SK-N-SH (cell line): ENCODE data around the gene ATF5. TPM values are rescaled to one million over a fixed set of nuclear protein-coding genes. Genes with fewer than 3 reads are reported as not detected.
"Not testable (repeated sequence)": the region's sequence is repeated elsewhere in the genome, so short reads cannot be mapped to it uniquely, and the experiment has no call there.

Experiments used
- CTCF ChIA-PET: fragments of 300-600, 350-600 bp; formaldehyde crosslinking; extraction: SDS; loops from one replicate; lab custom pipeline; 2021; lab: Yijun Ruan, JAX
- POLR2A ChIA-PET: fragments of 350-600 bp; sonication (Branson Sonifier 250); formaldehyde crosslinking; extraction: SDS; loops from one replicate; lab custom pipeline; 2020; ENCODE audit warnings: antibody characterized with exemption, inconsistent platforms; lab: Yijun Ruan, JAX
- DNase-seq: peaks from one replicate; pipeline ENCODE4 v3.0.0; 2012
- H2AFZ ChIP-seq: fragments of 200-600 bp; sonication (generic); 2 replicates; pipeline ENCODE4 v1.8.1; 2016; ENCODE audit warnings: antibody characterized with exemption, mild to moderate bottlenecking, low read depth
- H3F3A ChIP-seq: fragments of 200-600 bp; sonication (generic); replicated peaks from 2 replicates; pipeline ENCODE3; 2016; ENCODE audit warnings: antibody characterized with exemption, mild to moderate bottlenecking; ENCODE audit not compliant: insufficient read depth
- H3K27ac ChIP-seq, 2 experiments: fragments of 200-500 bp in 1 of 2; fragments of 200-600 bp in 1 of 2; sonication (Bioruptor generic) in 1 of 2; sonication (generic), shearing (Covaris generic) in 1 of 2; 2 replicates each; pipeline versions ENCODE4 v1.5.1 to v1.6.1; 2014 to 2016; ENCODE audit warnings: low read depth in 2 of 2, inconsistent platforms in 1 of 2, low read length in 1 of 2, mild to moderate bottlenecking in 1 of 2, mixed read lengths in 1 of 2
- H3K27me3 ChIP-seq: fragments of 200-600 bp; sonication (generic), shearing (Covaris generic); 2 replicates; pipeline ENCODE4 v1.6.1; 2016; ENCODE audit warnings: mixed run types; ENCODE audit not compliant: insufficient read depth
- H3K36me3 ChIP-seq, 2 experiments: fragments of 200-500 bp in 1 of 2; fragments of 200-600 bp in 1 of 2; sonication (Bioruptor generic) in 1 of 2; sonication (generic) in 1 of 2; replicated peaks in 1 of 2; 2 replicates each; pipeline versions ENCODE3 to v1.5.1; 2014 to 2016; ENCODE audit warnings: low read length in 1 of 2, mild to moderate bottlenecking in 1 of 2; ENCODE audit not compliant: insufficient read depth in 2 of 2, control insufficient read depth in 1 of 2
- H3K4me1 ChIP-seq, 2 experiments: fragments of 200-500 bp in 1 of 2; fragments of 200-600 bp in 1 of 2; sonication (Bioruptor generic) in 1 of 2; sonication (generic), shearing (Covaris generic) in 1 of 2; 2 replicates each; pipeline versions ENCODE4 v1.5.1 to v1.6.1; 2014 to 2016; ENCODE audit warnings: low read depth in 1 of 2, low read length in 1 of 2, mixed run types in 1 of 2; ENCODE audit not compliant: insufficient read depth in 2 of 2, control insufficient read depth in 1 of 2
- H3K4me2 ChIP-seq: fragments of 200-600 bp; sonication (generic), shearing (Covaris generic); 2 replicates; pipeline ENCODE4 v1.6.1; 2017; ENCODE audit warnings: mixed run types
- H3K4me3 ChIP-seq, 2 experiments: fragments of 200-500 bp in 1 of 2; fragments of 200-600 bp in 1 of 2; sonication (Bioruptor generic) in 1 of 2; sonication (generic), shearing (Covaris generic) in 1 of 2; 2 replicates each; pipeline versions ENCODE4 v1.5.1 to v1.8.1; 2014 to 2016; ENCODE audit warnings: low read depth in 2 of 2, inconsistent platforms in 1 of 2, low read length in 1 of 2, mild to moderate bottlenecking in 1 of 2, mixed read lengths in 1 of 2, moderate library complexity in 1 of 2
- H3K79me2 ChIP-seq: fragments of 200-600 bp; sonication (generic); 2 replicates; pipeline ENCODE4 v1.8.1; 2017; ENCODE audit warnings: mild to moderate bottlenecking; ENCODE audit not compliant: insufficient read depth
- H3K9ac ChIP-seq: fragments of 200-600 bp; sonication (generic); 2 replicates; pipeline ENCODE4 v1.6.1; 2017; ENCODE audit warnings: mixed run types
- H3K9me2 ChIP-seq: fragments of 200-600 bp; sonication (generic); 2 replicates; pipeline ENCODE4 v1.6.1; 2017; ENCODE audit warnings: mixed run types
- H3K9me3 ChIP-seq: fragments of 200-600 bp; sonication (generic); 2 replicates; pipeline ENCODE4 v1.6.1; 2017; ENCODE audit warnings: mixed run types, mild to moderate bottlenecking, moderate library complexity
- H4K20me1 ChIP-seq: fragments of 200-600 bp; sonication (generic); 2 replicates; pipeline ENCODE4 v1.6.1; 2017; ENCODE audit warnings: mild to moderate bottlenecking, mixed run types; ENCODE audit not compliant: insufficient read depth
- ELF1 ChIP-seq: IDR thresholded peaks from 2 replicates; pipeline ENCODE4 v1.4.0; 2012
- EP300 ChIP-seq, 2 experiments: IDR thresholded peaks; 2 replicates each; pipeline versions ENCODE4 v1.4.0 to v1.6.1; 2012; ENCODE audit warnings: borderline replicate concordance in 1 of 2, low read depth in 1 of 2, low read length in 1 of 2
- FOSL2 ChIP-seq: IDR thresholded peaks from 2 replicates; pipeline ENCODE4 v1.4.0; 2012; ENCODE audit warnings: low read depth, mild to moderate bottlenecking, moderate library complexity, borderline replicate concordance
- FOXM1 ChIP-seq: IDR thresholded peaks from 2 replicates; pipeline ENCODE4 v1.4.0; 2012; ENCODE audit warnings: low read depth, mild to moderate bottlenecking
- GATA2 ChIP-seq: sonication (generic); formaldehyde crosslinking; IDR thresholded peaks from 2 replicates; pipeline ENCODE4 v1.5.0; 2020; ENCODE audit warnings: mild to moderate bottlenecking, missing genetic modification reagents
- MEF2A ChIP-seq: IDR thresholded peaks from 2 replicates; pipeline ENCODE4 v1.4.0; 2012; ENCODE audit warnings: low read depth, borderline replicate concordance
- NFIC ChIP-seq: IDR thresholded peaks from 2 replicates; pipeline ENCODE4 v1.4.0; 2012; ENCODE audit warnings: borderline replicate concordance
- NRF1 ChIP-seq: IDR thresholded peaks from 2 replicates; pipeline ENCODE4 v1.6.1; 2012; ENCODE audit warnings: low read depth, mild to moderate bottlenecking, low read length
- SMC3 ChIP-seq: IDR thresholded peaks from 2 replicates; pipeline ENCODE4 v1.6.1; 2012; ENCODE audit warnings: low read depth, low read length, improper control_type of control experiment
- WGBS: methylation state at CpG from one replicate; pipeline ENCODE4 v1.1.6; 2017; ENCODE audit warnings: low lambda C conversion rate; 5-methylcytosine and 5-hydroxymethylcytosine counted together
- polyA plus RNA-seq, 3 experiments: library from polyadenylated mRNA; depleted of rRNA; stranded (reverse); fragments of >200 nt; gene quantifications; 2 replicates each; pipeline ENCODE4 v1.2.3, GENCODE V29; 2012
- TF ChIP-seq, protein P1 (sequence below): IDR thresholded peaks from 2 replicates; pipeline ENCODE4; 2012
- TF ChIP-seq, protein P2 (sequence below): IDR thresholded peaks from 2 replicates; pipeline ENCODE4 v1.4.0; 2012; ENCODE audit warnings: low read depth, borderline replicate concordance

The ATF5 gene
- polyA plus RNA-seq, 1 of the 3 experiments (the other 2 are of a cell fraction): 11.7 TPM

GRCh38 chr19:49958596-49958995 is 29.6 kb downstream of the ATF5 start:
- H3K9me2 ChIP-seq, H3K4me2 ChIP-seq, H3K27ac ChIP-seq, POLR2A ChIA-PET, H3K4me3 ChIP-seq, H3K36me3 ChIP-seq, H3K9ac ChIP-seq, H3F3A ChIP-seq, H2AFZ ChIP-seq, DNase-seq, H4K20me1 ChIP-seq, H3K79me2 ChIP-seq, H3K4me1 ChIP-seq, H3K9me3 ChIP-seq: not testable (repeated sequence)
- H3K27me3 ChIP-seq: peaks cover 49% of the 10 kb centered on the region
- CTCF ChIA-PET: interaction anchor here (1.2 to 1.9 kb wide), 2 partner anchors 16 to 21 kb away, joined by 3 to 8 read pairs; no protein-coding TSS in a partner anchor
- WGBS: no CpG with 5 or more reads among the region's 13 CpGs

GRCh38 chr19:49959892-49960291 is 30.9 kb downstream of the ATF5 start:
- not testable (repeated sequence) for DNase-seq

GRCh38 chr19:49960980-49961379 is 32.0 kb downstream of the ATF5 start, which contains the start of gene SIGLEC11:
Gene SIGLEC11, minus strand, starts transcription at chr19:49961172. Its CDS starts 91 bp downstream, at chr19:49961081.
- H3K9me3 ChIP-seq, DNase-seq, H3K4me1 ChIP-seq, CTCF ChIA-PET, H3K36me3 ChIP-seq, H3K27ac ChIP-seq, H4K20me1 ChIP-seq, H3K9me2 ChIP-seq, H3K79me2 ChIP-seq, H3K9ac ChIP-seq, H3F3A ChIP-seq, POLR2A ChIA-PET, H3K4me2 ChIP-seq, H3K4me3 ChIP-seq, H2AFZ ChIP-seq: not testable (repeated sequence)
- 19% methylated on average over 6 of the region's 10 CpGs for WGBS
- H3K27me3 ChIP-seq: peaks cover 35% of the 10 kb centered on the region; the same call in 1 of the 2 replicates

More at GRCh38 chr19:49959892-49960291, 30.9 kb downstream of the ATF5 start:
- H3K36me3 ChIP-seq, H3K79me2 ChIP-seq, H3K9me3 ChIP-seq, H3K4me2 ChIP-seq, H3K4me1 ChIP-seq, H3K4me3 ChIP-seq, H2AFZ ChIP-seq, H3F3A ChIP-seq, H3K9me2 ChIP-seq, H4K20me1 ChIP-seq, H3K9ac ChIP-seq, H3K27ac ChIP-seq, CTCF ChIA-PET, POLR2A ChIA-PET: not testable (repeated sequence)
- WGBS: 10% methylated on average over 2 of the region's 12 CpGs
- peaks cover 37% of the 10 kb centered on the region; the same call in 1 of the 2 replicates for H3K27me3 ChIP-seq

GRCh38 chr19:49968279-49968922 is 39.4 kb downstream of the ATF5 start:
- no peak for DNase-seq
- 5% methylated on average over 5 of the region's 5 CpGs for WGBS
- POLR2A ChIA-PET: no interaction called here
- H3K9me3 ChIP-seq: no peaks in the 10 kb centered on the region
- no peak overlapping the region for H3K4me2 ChIP-seq
- no peaks in the 10 kb centered on the region for H3K4me1 ChIP-seq
- no peak overlapping the region for H2AFZ ChIP-seq
- H3K9ac ChIP-seq: no peak overlapping the region
- H3K27me3 ChIP-seq: peaks cover 28% of the 10 kb centered on the region
- no peaks in the 10 kb centered on the region for H3K79me2 ChIP-seq
- CTCF ChIA-PET: interaction anchor here (0.6 kb wide), 1 partner anchor 11 kb away, joined by 4 read pairs; no protein-coding TSS in a partner anchor
- no peak for TF ChIP-seq ELF1
- no peak for TF ChIP-seq GATA2
- TF ChIP-seq NFIC: no peak
- TF ChIP-seq FOXM1: no peak
- TF ChIP-seq, protein P1, sequence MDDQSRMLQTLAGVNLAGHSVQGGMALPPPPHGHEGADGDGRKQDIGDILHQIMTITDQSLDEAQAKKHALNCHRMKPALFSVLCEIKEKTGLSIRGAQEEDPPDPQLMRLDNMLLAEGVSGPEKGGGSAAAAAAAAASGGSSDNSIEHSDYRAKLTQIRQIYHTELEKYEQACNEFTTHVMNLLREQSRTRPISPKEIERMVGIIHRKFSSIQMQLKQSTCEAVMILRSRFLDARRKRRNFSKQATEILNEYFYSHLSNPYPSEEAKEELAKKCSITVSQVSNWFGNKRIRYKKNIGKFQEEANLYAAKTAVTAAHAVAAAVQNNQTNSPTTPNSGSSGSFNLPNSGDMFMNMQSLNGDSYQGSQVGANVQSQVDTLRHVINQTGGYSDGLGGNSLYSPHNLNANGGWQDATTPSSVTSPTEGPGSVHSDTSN: no peak
- TF ChIP-seq SMC3: no peak
- TF ChIP-seq EP300 (IDR thresholded peaks at IDR 0.05; ENCODE audit: borderline replicate concordance in 1 of 2, low read depth in 1 of 2, low read length in 1 of 2): no peak
- TF ChIP-seq, protein P2, sequence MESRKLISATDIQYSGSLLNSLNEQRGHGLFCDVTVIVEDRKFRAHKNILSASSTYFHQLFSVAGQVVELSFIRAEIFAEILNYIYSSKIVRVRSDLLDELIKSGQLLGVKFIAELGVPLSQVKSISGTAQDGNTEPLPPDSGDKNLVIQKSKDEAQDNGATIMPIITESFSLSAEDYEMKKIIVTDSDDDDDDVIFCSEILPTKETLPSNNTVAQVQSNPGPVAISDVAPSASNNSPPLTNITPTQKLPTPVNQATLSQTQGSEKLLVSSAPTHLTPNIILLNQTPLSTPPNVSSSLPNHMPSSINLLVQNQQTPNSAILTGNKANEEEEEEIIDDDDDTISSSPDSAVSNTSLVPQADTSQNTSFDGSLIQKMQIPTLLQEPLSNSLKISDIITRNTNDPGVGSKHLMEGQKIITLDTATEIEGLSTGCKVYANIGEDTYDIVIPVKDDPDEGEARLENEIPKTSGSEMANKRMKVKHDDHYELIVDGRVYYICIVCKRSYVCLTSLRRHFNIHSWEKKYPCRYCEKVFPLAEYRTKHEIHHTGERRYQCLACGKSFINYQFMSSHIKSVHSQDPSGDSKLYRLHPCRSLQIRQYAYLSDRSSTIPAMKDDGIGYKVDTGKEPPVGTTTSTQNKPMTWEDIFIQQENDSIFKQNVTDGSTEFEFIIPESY: no peak
- TF ChIP-seq NRF1: no peak
- TF ChIP-seq FOSL2: no peak
- TF ChIP-seq MEF2A: no peak
- no peaks in the 10 kb centered on the region for H3K36me3 ChIP-seq
- no peak overlapping the region for H3K4me3 ChIP-seq
- H3F3A ChIP-seq: no peaks in the 10 kb centered on the region
- H4K20me1 ChIP-seq: no peaks in the 10 kb centered on the region
- no peak overlapping the region for H3K27ac ChIP-seq
- no peaks in the 10 kb centered on the region for H3K9me2 ChIP-seq
